K562 (cell line): ENCODE measurements around the gene VAT1L. TPM values are rescaled to one million over a fixed set of nuclear protein-coding genes. Genes with fewer than 3 reads are reported as not detected.

Source experiments
- AFF4 ChIP-seq: sonication (generic); formaldehyde crosslinking; IDR thresholded peaks from 2 replicates; pipeline ENCODE4 v1.8.0; 2023; ENCODE audit warnings: mild to moderate bottlenecking, missing genetic modification reagents
- CBX2 ChIP-seq: fragments of 200-600 bp; sonication (generic); IDR thresholded peaks from one replicate; pipeline ENCODE4 v1.6.1; 2012; ENCODE audit warnings: mild to moderate bottlenecking, low read length, inconsistent platforms; ENCODE audit not compliant: insufficient read depth, poor library complexity, severe bottlenecking
- CHAMP1 ChIP-seq: fragments of 450-650 bp; IDR thresholded peaks from 2 replicates; pipeline ENCODE4 v1.6.1; 2016; ENCODE audit warnings: mild to moderate bottlenecking
- FOXA1 ChIP-seq: fragments of 450-650 bp; IDR thresholded peaks from 2 replicates; pipeline ENCODE4 v1.6.1; 2016; ENCODE audit warnings: mild to moderate bottlenecking, borderline replicate concordance
- GTF3C2 ChIP-seq: IDR thresholded peaks from 3 replicates; pipeline ENCODE4 v1.6.1; 2011; ENCODE audit warnings: borderline replicate concordance, mild to moderate bottlenecking, moderate library complexity; ENCODE audit not compliant: insufficient read length; ENCODE audit errors: extremely low read depth
- MITF ChIP-seq: IDR thresholded peaks from 2 replicates; pipeline ENCODE4 v1.6.1; 2014; ENCODE audit warnings: antibody characterized with exemption
- NFXL1 ChIP-seq: fragments of 450-650 bp; formaldehyde crosslinking; IDR thresholded peaks from 2 replicates; pipeline ENCODE4 v1.4.0; 2021; ENCODE audit warnings: mild to moderate bottlenecking
- NR2C1 ChIP-seq, 2 experiments: fragments of 450-650 bp; IDR thresholded peaks; 2 replicates each; pipeline ENCODE4 v1.6.1; 2017; ENCODE audit warnings: mild to moderate bottlenecking in 2 of 2, antibody characterized with exemption in 1 of 2, inconsistent platforms in 1 of 2, missing compliant biosample characterization in 1 of 2, missing genetic modification characterization in 1 of 2
- POLR2AphosphoS5 ChIP-seq: IDR thresholded peaks from 2 replicates; pipeline ENCODE4 v1.6.1; 2011; ENCODE audit warnings: mild to moderate bottlenecking, low read depth, low read length, moderate library complexity; ENCODE audit not compliant: control insufficient read depth, insufficient read depth
- PTRF ChIP-seq: fragments of 450-650 bp; IDR thresholded peaks from 2 replicates; pipeline ENCODE4 v1.6.1; 2016; ENCODE audit warnings: mild to moderate bottlenecking, missing genetic modification characterization, missing compliant biosample characterization
- ZHX1 ChIP-seq: fragments of 150-350 bp; conservative IDR thresholded peaks from 2 replicates; pipeline ENCODE4 v1.6.1; 2014; ENCODE audit warnings: low read length
- ZNF175 ChIP-seq: fragments of 200-800 bp; sonication (Bioruptor generic); IDR thresholded peaks from 2 replicates; pipeline ENCODE4 v1.6.1; 2016; ENCODE audit warnings: low read depth, mild to moderate bottlenecking, missing genetic modification characterization, missing compliant biosample characterization
- ZNF584 ChIP-seq: fragments of 200-800 bp; sonication (Bioruptor generic); IDR thresholded peaks from 2 replicates; pipeline ENCODE4 v1.6.1; 2016; ENCODE audit warnings: low read depth, mild to moderate bottlenecking, missing genetic modification characterization, missing compliant biosample characterization
- ZNF780A ChIP-seq: fragments of 250-450 bp; sonication (Bioruptor Pico); IDR thresholded peaks from 2 replicates; pipeline ENCODE4 v1.5.0; 2021; ENCODE audit warnings: mild to moderate bottlenecking
- polyA plus RNA-seq, 8 experiments: library from polyadenylated mRNA; depleted of rRNA in 4 of 8; stranded (reverse) in 5 of 8; unstranded in 3 of 8; fragments of >200 nt; fragmentation: Nextera tagmentation in 2 of 8; fragmentation: Illumina TruSeq in 1 of 8; extraction: Ambion mirVana in 2 of 8; extraction: Trizol in 1 of 8; gene quantifications; 2 replicates each; pipeline versions ENCODE4 v1.2.1 to v1.2.3, GENCODE V29; 2011 to 2014; ENCODE audit warnings: inconsistent platforms in 1 of 8, missing spikeins in 1 of 8
- total RNA-seq, 7 experiments: library from RNA; depleted of rRNA in 6 of 7; stranded (reverse); fragments of >200 nt in 6 of 7; fragmentation: Illumina TruSeq in 2 of 7; extraction: Trizol in 2 of 7; gene quantifications; 2 replicates each; pipeline versions ENCODE4 v1.2.1 to v1.2.3, GENCODE V29; 2011 to 2021; ENCODE audit warnings: low replicate concordance in 1 of 7

VAT1L gene
- total and polyA plus RNA-seq, 9 of the 15 experiments (the other 6 are each of a cell fraction or from before 2014, with no cell fraction given), result 0.01 TPM; not detected in 8

- TF ChIP-seq MITF, result no peak
- no peak for TF ChIP-seq CHAMP1
- TF ChIP-seq AFF4 (CRISPR knock-in tag), result no peak
- TF ChIP-seq NR2C1 (IDR thresholded peaks at IDR 0.05), result no peak
- peak; percentile 95 for TF ChIP-seq NR2C1 (tag; IDR thresholded peaks at IDR 0.05)
- peak; percentile 99 for TF ChIP-seq ZNF175 (CRISPR knock-in tag)
- TF ChIP-seq ZNF584 (CRISPR knock-in tag), result peak; percentile 97
- no peak for TF ChIP-seq FOXA1
- no peak for TF ChIP-seq ZHX1
- peak; percentile 89 for TF ChIP-seq PTRF (tag)
- no peak for TF ChIP-seq ZNF780A
- TF ChIP-seq CBX2, result no peak
- peak; percentile 94 for TF ChIP-seq NFXL1
- no peak for TF ChIP-seq POLR2AphosphoS5
- TF ChIP-seq GTF3C2, result no peak
Observed at GRCh38 chr16:77739559-77739892, 48.8 kb upstream of the VAT1L start (continued).
